T-helper 1 cell treated with Interleukin-12 subunit alpha and Interleukin-12 subunit beta and Interleukin-4 antibody, amounts not matched to agents 30 ng/mL and 1 ng/mL, for 36 hours (primary cell): ENCODE data around the gene SMIM1. TPM values are rescaled to one million over a fixed set of nuclear protein-coding genes. Genes with fewer than 3 reads are reported as not detected.
"Not testable (repeated sequence)": the region's sequence is repeated elsewhere in the genome, so short reads cannot be mapped to it uniquely, and the experiment has no call there.

Experiments
- intact Hi-C: fragments of 100-400 bp; cut with micrococcal nuclease; formaldehyde crosslinking; loops from one replicate; pipeline ENCODE4 v1.15.1; 2024
- total RNA-seq: library from RNA; stranded (reverse); gene quantifications from 2 replicates; pipeline ENCODE4 v1.2.3, GENCODE V29; 2022

SMIM1 gene
- total RNA-seq, 1 donor from 2014 or later: not detected

- intact Hi-C loops: no loop called here
Observed at GRCh38 chr1:3736131-3736561, 36.4 kb upstream of the SMIM1 start.

GRCh38 chr1:3736708-3737107 is 35.8 kb upstream of the SMIM1 start:
- intact Hi-C loops: no loop called here

DNA sequence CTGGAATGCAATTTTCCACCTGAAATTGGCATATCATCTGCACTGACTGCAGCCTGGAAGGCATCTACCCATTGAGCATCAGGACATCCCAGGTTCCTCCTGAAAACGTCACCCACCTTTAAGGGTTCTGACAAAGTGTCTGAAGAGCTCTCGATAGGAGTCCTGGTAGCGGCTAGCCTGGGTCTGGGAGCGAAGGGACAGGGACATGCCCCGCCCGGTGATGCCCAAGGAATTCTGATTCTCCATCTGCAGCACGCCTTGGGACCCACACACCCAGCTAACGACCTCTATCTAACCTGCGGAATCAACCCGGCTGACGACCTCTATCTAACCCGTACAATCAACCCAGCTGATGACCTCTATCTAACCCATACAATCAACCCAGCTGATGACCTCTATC is 33.6 kb upstream of the SMIM1 start:
- intact Hi-C loops: no loop called here

DNA sequence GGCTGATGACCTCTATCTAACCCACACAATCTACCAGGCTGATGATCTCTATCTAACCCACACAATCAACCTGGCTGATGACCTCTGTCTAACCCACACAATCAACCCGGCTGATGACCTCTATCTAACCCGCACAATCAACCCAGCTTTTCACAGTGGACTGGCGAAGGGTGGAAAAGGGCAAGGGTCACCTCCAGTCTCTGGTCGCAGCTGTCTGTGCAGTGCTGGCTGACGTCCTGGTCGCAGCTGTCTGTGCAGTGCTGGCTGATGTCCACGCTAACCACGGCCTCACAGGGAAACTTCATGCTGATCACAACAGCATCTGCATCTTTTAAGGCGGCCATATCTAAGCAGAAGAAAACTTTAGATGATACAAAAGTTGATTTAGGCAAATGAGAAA is 32.5 kb upstream of the SMIM1 start:
- intact Hi-C loops: no loop called here

GRCh38 chr1:3740752-3741151 is 31.8 kb upstream of the SMIM1 start:
- intact Hi-C loops: no loop called here

DNA sequence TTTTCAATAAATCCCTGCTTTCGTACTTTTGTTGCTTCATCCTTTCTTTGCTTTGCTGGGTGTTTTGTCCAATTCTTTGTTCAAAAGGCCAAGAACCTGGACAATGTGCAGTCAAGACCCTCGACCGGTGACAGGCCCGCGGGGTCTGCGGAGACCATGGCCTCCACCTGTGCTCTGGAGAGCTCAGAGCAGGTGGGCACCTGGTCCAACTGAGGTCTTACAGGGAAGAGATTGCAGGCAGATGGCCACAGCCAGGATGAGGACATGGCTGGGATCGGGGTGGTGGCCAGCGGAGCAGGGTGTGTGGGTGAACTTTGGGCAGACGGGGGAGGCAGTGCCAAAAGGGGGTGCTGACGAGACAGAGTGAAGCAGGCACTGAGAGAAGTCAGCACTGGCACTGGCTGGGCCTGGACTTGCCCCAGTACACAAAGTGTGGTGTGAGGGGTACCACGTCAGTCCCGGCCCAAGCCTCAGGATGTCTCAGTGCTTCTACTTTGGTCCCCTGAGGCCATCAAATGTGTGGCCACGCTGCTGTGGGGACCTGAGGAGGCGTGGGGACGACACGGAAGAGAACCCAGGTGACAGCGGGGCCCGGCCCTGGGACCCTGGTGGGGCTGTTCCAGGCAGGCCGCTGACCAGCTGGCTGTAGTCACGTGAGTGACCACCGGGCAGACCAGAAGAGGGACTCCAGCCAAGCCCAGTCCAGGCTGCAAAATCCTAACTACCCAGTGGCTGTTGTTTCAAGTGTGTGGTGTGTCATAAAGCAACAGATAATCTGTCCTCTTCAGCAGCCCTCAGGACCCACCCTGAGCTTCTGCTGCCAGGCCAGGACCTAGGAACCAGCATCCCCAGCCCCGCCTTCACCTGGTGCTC is 30.7 kb upstream of the SMIM1 start:
- intact Hi-C loops: no loop called here

DNA sequence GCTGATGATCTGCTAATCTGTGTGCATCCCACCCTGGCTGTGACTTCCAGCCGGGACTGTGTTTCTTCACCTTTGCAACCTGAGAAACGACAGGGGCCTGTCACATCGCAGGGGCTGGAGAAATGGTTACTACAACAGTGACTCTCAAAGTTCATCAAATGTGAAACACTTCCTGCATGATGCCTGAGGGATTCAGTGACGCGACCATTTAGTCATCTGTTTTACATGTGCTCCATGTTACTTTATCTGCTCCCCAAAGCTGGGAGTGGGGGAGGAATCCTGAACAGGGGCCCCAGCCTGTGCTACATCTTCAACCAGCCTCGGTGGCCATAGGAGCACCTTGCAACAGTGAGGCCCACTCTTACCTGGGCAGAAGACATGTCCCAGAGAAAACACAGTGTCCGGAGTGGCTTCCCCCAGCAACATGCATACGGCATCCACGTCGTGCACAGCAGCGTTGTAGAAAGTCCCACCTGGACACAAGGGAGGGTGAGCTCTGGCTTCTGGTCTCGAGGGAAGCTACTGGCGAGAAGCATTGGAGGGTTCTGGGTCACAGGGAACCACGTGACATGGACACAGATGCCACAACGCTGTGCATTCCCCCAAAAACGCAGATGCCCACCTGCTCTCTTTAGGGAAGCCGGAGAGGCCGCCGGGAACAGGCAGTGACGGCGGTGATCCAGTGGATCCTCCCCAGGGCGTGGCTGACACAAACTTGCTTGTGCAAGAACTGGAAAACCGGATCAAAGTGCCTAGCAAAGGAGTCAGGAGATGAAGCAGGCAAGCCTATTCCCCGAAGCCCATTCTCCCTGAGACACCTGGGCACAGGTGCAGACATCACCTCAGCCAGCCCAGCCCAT is 29.9 kb upstream of the SMIM1 start:
- intact Hi-C loops: no loop called here

GRCh38 chr1:3743421-3743820 is 29.1 kb upstream of the SMIM1 start:
- intact Hi-C loops: no loop called here

- intact Hi-C loops: no loop called here
Observed at GRCh38 chr1:3743826-3744225, 28.7 kb upstream of the SMIM1 start.

GRCh38 chr1:3744646-3745045 is 27.9 kb upstream of the SMIM1 start:
- intact Hi-C loops: no loop called here

DNA sequence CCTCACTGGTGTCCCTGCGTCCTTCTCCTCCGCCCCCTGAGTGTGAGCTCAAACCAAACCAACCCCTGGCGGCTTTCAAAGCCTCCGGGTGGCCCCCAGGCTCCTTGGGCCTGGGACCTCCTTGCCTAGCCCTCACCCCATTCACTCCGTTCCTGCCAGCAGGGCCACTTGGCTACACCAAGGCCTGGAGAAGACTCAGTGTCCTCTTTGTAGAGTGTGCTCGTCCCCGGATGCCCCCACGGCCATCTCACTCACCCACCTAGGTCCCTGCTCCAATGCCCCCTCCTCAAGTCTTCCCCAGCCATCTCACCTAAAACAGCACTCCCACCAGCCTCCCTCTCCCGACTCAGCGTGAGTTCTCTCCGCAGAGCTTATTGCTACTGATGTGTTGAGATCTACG is 27.5 kb upstream of the SMIM1 start:
- intact Hi-C loops: no loop called here

DNA sequence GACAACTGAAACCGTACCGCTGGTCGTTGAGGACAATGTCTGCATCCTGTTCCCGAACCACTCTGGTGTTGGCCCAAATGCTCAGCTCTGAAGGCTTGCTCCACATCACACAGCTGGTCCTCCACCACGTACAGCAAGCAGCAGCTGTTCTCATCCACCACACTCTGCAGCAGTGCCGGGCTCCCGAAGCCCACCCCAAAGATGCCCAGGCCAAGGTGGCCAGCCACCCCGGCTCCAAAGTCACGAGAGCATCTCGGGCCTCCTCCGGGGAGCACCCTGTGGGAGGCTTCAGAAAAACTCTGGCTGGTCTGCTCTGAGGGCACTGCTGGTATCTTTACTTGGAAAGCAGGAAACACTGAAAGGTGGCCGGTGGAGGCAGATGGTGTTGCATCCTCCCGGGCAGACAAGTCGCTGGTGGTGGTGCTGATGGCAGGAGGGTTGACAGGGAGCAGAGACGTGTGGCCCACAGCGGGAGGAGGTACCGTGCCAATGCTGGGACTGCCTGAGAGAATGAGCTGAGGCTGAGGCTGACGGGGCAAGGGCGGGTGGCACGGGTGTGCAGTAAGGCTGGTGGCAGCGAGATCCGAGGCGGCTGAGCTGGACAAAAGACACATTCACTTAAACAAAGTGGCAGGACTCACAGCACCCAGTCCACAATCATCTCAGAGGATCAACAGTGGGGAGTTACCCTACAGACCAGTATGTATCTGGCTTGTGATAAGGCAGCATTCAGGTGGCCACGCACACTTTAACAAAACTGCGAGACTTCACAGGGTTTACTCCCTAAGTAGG is 26.8 kb upstream of the SMIM1 start:
- intact Hi-C loops: no loop called here

- intact Hi-C loops: no loop called here
Observed at GRCh38 chr1:3746389-3746829, 26.1 kb upstream of the SMIM1 start.

GRCh38 chr1:3746830-3747521 is 25.6 kb upstream of the SMIM1 start:
- intact Hi-C loops: loop anchor here (1.0 kb wide), 5 partner anchors 25 to 123 kb away; partner anchors contain the start of genes CEP104, DFFB, LRRC47 and SMIM1

GRCh38 chr1:3747522-3747848 is 25.1 kb upstream of the SMIM1 start:
- intact Hi-C loops: loop anchor here (1.0 kb wide), 5 partner anchors 25 to 123 kb away; partner anchors contain the start of genes CEP104, DFFB, LRRC47 and SMIM1

GRCh38 chr1:3747903-3748302 is 24.6 kb upstream of the SMIM1 start:
- intact Hi-C loops: loop anchor here (1.0 kb wide), 5 partner anchors 24 to 124 kb away; partner anchors contain the start of genes CEP104, DFFB, LRRC47 and SMIM1

GRCh38 chr1:3748316-3748900 is 24.1 kb upstream of the SMIM1 start:
- intact Hi-C loops: not testable (repeated sequence)

DNA sequence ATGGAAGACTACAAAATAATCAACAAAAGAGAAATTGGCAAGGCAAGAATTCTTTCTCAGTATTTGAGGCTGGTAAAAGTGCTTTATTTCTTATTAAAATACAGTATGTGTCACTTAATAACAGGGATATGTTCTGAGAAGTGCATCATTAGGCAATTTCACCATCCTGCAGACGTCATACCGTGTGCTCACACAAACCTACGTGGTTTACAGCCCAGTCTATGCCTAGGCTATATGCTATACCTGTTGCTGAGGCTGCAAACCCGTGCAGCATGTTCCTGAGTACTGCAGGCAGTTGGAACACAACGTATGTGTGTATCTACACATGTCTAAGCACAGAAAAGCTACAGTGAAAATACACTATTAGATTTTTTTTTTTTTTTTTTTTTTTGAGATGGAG is 23.0 kb upstream of the SMIM1 start:
- intact Hi-C loops: no loop called here

GRCh38 chr1:3750741-3751140 is 21.8 kb upstream of the SMIM1 start:
- intact Hi-C loops: no loop called here

DNA sequence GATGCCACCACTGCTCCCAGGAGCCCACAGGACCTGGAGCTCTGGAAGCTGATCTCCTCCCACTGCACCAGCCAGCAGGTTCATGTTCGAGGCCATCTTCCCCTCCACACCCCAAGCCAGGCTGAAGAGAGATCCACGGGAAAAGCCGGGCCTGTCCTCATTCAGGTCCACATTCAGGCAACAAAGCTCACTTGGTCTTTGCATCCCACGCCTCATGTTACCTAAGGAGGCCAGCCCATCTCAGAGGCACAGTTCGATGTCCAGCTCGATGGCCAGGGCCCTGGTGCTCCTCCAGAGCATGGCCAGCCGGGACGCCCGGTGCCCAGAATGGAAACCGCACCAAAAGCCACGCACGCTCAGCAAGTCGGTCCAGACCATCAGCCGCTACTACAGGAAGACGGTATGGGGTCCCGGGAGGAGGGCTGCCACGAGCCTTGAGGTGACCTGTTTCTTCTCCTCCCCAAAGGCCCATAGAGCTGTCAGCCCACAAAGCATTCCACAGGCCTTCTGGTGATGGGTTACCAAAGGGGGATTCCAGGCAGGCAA is 20.1 kb upstream of the SMIM1 start, which contains the start of gene CCDC27:
CCDC27 (plus strand) TSS at position 51 of the 546 bp plus-strand sequence; CDS start at position 83, 32 bp downstream.
- intact Hi-C loops: no loop called here
